NCI-H2196 treated with DMSO at 0.1 percent for 48 hours (cell line): ENCODE measurements around the gene CNIH1.

ENCODE experiments used
- DNase-seq: peaks from one replicate; lab custom pipeline; 2025; ENCODE audit not compliant: unreplicated experiment; lab: John Stamatoyannopoulos, UW

The CNIH1 gene

GRCh38 chr14:54440873-54441868, at the start of gene CNIH1:
CNIH1 (minus strand) TSS chr14:54441374; CDS start chr14:54441327, 47 bp downstream.
- DNase-seq, result peak; percentile 86

GRCh38 chr14:54490445-54491175, 49.4 kb upstream of the CNIH1 start:
- DNase-seq, result no peak

GRCh38 chr14:54489731-54490444, 48.7 kb upstream of the CNIH1 start:
- DNase-seq, result no peak

- DNase-seq, result no peak
Observed at GRCh38 chr14:54489318-54489683, 48.1 kb upstream of the CNIH1 start.

GRCh38 chr14:54488646-54489317, 47.6 kb upstream of the CNIH1 start, which contains the start of gene GMFB:
GMFB (minus strand) TSS chr14:54488980; CDS start chr14:54488927, 53 bp downstream.
- DNase-seq, result peak; percentile 85

GRCh38 chr14:54488318-54488645, 47.1 kb upstream of the CNIH1 start:
- DNase-seq, result no peak

- peak; percentile 15 for DNase-seq
Observed at GRCh38 chr14:54487771-54488170, 46.6 kb upstream of the CNIH1 start.

GRCh38 chr14:54486685-54487084, 45.5 kb upstream of the CNIH1 start:
- no peak for DNase-seq

GRCh38 chr14:54483846-54484245, 42.7 kb upstream of the CNIH1 start:
- no peak for DNase-seq

- DNase-seq, result no peak
Observed at GRCh38 chr14:54483073-54483745, 42.0 kb upstream of the CNIH1 start.

- DNase-seq, result no peak
Observed at GRCh38 chr14:54481695-54482094, 40.5 kb upstream of the CNIH1 start.

GRCh38 chr14:54480830-54481562, 39.8 kb upstream of the CNIH1 start:
- no peak for DNase-seq

- no peak for DNase-seq
Observed at GRCh38 chr14:54478636-54479215, 37.6 kb upstream of the CNIH1 start.

GRCh38 chr14:54475911-54476310, 34.7 kb upstream of the CNIH1 start:
- DNase-seq, result no peak

- no peak for DNase-seq
Observed at GRCh38 chr14:54475187-54475899, 34.2 kb upstream of the CNIH1 start.

GRCh38 chr14:54474232-54474793, 33.1 kb upstream of the CNIH1 start:
- no peak for DNase-seq

GRCh38 chr14:54472315-54472714, 31.1 kb upstream of the CNIH1 start:
- no peak for DNase-seq

GRCh38 chr14:54471641-54472040, 30.5 kb upstream of the CNIH1 start:
- no peak for DNase-seq
